OCI-LY3 (cell line): Measurements from ENCODE around the gene EMILIN3.

Experiments
- EZH2phosphoT487 ChIP-seq: fragments of 200-600 bp; shearing (Covaris generic); IDR thresholded peaks from 2 replicates; pipeline ENCODE4 v1.6.1; 2018; ENCODE audit warnings: antibody characterized with exemption, mixed run types, low read depth
- TF ChIP-seq, protein P1 (sequence below): fragments of 200-600, 300-600 bp; sonication (generic); IDR thresholded peaks from 2 replicates; pipeline ENCODE4 v1.5.1; 2014; ENCODE audit warnings: antibody characterized with exemption, low read length, low read depth

DNA sequence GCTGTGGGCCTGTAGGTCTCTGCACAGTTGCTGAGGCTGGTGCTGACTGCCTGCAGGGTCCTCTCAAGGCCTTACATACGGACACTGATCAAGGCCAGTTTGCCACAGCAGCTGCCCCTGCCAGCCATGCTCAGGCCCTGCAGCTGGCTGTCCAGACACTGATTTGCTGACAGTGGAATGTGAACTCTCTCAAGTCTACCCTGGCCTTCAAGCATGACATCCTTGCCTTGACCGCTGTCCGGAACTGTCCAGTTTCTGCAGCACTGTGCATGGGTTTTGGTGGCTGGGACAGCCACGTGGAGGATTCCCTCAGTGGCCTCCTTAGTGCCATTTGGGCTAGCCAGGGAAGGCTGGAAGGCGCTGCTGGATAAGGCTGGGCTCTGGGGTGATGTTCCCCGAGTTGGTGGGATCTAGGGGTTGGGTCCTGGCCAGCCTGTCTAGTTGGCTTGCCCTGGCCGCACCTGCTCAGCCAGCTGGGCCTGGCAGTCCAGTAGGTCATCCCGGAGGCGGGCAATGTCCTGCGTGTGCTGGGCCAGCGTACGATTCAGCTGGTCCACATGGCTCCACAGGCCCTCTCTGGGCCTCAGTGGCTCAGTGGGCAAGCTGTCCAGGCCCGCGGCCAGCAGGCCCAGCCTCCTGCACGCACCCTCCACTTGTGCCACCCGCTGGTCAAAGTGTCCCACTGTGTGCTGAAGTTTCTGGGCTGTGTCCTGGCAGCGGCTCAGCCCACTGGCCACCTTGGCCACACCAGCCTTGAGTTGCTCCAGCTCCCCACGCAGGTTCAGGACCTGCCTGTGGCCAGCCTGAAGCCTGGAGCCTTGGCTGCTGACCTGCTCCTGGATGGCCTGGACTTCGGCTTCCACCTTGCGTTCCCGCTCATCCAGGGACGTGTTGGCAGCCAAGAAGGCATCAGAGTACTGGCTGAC is 5.5 kb downstream of the EMILIN3 start:
- TF ChIP-seq, protein P1, sequence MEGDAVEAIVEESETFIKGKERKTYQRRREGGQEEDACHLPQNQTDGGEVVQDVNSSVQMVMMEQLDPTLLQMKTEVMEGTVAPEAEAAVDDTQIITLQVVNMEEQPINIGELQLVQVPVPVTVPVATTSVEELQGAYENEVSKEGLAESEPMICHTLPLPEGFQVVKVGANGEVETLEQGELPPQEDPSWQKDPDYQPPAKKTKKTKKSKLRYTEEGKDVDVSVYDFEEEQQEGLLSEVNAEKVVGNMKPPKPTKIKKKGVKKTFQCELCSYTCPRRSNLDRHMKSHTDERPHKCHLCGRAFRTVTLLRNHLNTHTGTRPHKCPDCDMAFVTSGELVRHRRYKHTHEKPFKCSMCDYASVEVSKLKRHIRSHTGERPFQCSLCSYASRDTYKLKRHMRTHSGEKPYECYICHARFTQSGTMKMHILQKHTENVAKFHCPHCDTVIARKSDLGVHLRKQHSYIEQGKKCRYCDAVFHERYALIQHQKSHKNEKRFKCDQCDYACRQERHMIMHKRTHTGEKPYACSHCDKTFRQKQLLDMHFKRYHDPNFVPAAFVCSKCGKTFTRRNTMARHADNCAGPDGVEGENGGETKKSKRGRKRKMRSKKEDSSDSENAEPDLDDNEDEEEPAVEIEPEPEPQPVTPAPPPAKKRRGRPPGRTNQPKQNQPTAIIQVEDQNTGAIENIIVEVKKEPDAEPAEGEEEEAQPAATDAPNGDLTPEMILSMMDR: no peak
- no peak for TF ChIP-seq EZH2phosphoT487
